ENCODE data around the gene CDKAL1. TPM values are rescaled to one million over a fixed set of nuclear protein-coding genes. Genes with fewer than 3 reads are reported as not detected.

CDKAL1 gene
- total and polyA plus RNA-seq, 2 of the 13 experiments (the other 11 are each of a cell fraction or from before 2014, with no cell fraction given), result 9.5 to 27.7 TPM

DNA sequence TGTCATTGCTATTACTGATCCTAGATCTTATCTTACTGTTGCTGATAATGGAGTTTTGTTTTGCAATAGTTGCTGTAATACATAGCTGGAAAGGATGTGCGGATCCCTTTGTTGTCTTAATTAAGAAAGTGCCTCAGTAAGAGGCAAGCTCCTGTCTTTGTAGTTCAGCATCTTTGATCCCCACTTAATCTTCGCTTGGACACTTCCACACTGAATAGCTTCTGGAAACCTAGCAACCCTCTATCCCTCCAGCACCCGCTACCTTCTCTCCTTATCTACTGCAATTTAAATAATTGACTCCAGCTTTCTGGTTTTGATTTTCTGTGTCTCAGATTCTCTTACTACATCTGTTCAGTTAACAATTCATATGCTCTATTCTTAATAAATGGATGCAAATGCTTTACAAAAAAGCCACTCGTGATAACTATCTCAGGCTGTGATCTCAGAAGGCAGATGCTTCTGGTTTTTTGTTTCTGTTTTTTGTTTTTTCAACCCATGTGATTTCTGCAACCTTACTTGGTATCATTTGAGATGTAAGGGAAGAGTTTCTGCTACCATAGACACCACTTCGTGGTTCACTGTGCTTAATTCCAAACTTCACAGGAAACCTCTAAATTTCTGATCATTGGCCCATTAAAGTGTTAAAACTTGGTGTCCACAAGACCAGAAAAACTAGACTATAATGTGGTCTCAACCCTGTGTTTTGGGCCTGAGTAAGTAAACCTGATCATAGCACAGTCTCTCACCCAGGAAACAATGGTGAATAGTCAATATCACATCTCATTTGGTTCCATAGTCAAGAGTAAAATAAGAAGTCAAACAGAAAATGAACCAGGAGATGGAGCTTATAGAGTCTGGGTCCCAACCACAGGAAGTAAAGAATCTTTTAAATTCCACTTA is 707.2 kb downstream of the CDKAL1 start (continued):
- TF ChIP-seq YEATS4 (CRISPR knock-in tag; IDR thresholded peaks at IDR 0.05; ENCODE audit: borderline replicate concordance), result no peak
- TF ChIP-seq SOX6 (IDR thresholded peaks at IDR 0.05), result no peak
- TF ChIP-seq SOX6 (CRISPR knock-in tag; IDR thresholded peaks at IDR 0.05), result 0 out of 2 replicates have a peak, but pooled peaks have one; percentile 27
- peak; percentile 14; the same call in 1 of the 2 replicates for TF ChIP-seq NCOA2 (CRISPR knock-in tag; IDR thresholded peaks at IDR 0.05)
- TF ChIP-seq KDM2A (CRISPR knock-in tag; IDR thresholded peaks at IDR 0.05; ENCODE audit: borderline replicate concordance, low read depth), result no peak
- no peak for TF ChIP-seq SETDB1 (CRISPR knock-in tag; IDR thresholded peaks at IDR 0.05; ENCODE audit: borderline replicate concordance)
- TF ChIP-seq DNMT1 (CRISPR knock-in tag; IDR thresholded peaks at IDR 0.05), result no peak
- no peak for TF ChIP-seq ONECUT2 (CRISPR knock-in tag; IDR thresholded peaks at IDR 0.05)
- no peak for TF ChIP-seq SOX13 (IDR thresholded peaks at IDR 0.05)
- peak in 1 of 2 experiments; percentile 80; a peak in 2 of 4 replicates for TF ChIP-seq SOX13 (CRISPR knock-in tag; conservative IDR thresholded peaks at IDR 0.05 in 1 of 2, IDR thresholded peaks at IDR 0.05 in 1 of 2)
- TF ChIP-seq, protein P1, sequence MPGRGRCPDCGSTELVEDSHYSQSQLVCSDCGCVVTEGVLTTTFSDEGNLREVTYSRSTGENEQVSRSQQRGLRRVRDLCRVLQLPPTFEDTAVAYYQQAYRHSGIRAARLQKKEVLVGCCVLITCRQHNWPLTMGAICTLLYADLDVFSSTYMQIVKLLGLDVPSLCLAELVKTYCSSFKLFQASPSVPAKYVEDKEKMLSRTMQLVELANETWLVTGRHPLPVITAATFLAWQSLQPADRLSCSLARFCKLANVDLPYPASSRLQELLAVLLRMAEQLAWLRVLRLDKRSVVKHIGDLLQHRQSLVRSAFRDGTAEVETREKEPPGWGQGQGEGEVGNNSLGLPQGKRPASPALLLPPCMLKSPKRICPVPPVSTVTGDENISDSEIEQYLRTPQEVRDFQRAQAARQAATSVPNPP (CRISPR knock-in tag; IDR thresholded peaks at IDR 0.05), result no peak
- TF ChIP-seq ZNF136 (CRISPR knock-in tag; IDR thresholded peaks at IDR 0.05; ENCODE audit: low read depth), result no peak
- TF ChIP-seq, protein P2, sequence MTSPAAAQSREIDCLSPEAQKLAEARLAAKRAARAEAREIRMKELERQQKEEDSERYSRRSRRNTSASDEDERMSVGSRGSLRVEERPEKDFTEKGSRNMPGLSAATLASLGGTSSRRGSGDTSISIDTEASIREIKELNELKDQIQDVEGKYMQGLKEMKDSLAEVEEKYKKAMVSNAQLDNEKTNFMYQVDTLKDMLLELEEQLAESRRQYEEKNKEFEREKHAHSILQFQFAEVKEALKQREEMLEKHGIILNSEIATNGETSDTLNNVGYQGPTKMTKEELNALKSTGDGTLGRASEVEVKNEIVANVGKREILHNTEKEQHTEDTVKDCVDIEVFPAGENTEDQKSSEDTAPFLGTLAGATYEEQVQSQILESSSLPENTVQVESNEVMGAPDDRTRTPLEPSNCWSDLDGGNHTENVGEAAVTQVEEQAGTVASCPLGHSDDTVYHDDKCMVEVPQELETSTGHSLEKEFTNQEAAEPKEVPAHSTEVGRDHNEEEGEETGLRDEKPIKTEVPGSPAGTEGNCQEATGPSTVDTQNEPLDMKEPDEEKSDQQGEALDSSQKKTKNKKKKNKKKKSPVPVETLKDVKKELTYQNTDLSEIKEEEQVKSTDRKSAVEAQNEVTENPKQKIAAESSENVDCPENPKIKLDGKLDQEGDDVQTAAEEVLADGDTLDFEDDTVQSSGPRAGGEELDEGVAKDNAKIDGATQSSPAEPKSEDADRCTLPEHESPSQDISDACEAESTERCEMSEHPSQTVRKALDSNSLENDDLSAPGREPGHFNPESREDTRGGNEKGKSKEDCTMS (CRISPR knock-in tag; conservative IDR thresholded peaks at IDR 0.05), result no peak
